BJ (cell line): ENCODE data around the gene MTA3. TPM values are rescaled to one million over a fixed set of nuclear protein-coding genes. Genes with fewer than 3 reads are reported as not detected.

Experiments used
- CTCF ChIA-PET: fragments of 350-600 bp; formaldehyde crosslinking; extraction: SDS; loops from one replicate; lab custom pipeline; 2021; ENCODE audit warnings: antibody characterized with exemption, inconsistent platforms; lab: Yijun Ruan, JAX
- POLR2A ChIA-PET: fragments of 300-600 bp; sonication (Branson Sonifier 250); formaldehyde crosslinking; extraction: SDS; loops from one replicate; lab custom pipeline; 2021; ENCODE audit warnings: antibody characterized with exemption; lab: Charles Lee
- DNase-seq: peaks from one replicate; pipeline ENCODE4 v3.0.0-alpha.2; 2011; ENCODE audit warnings: low read depth
- H3K27me3 ChIP-seq: 2 replicates; pipeline ENCODE4 v1.6.0; 2011; ENCODE audit warnings: low read length; ENCODE audit not compliant: control insufficient read depth, insufficient read depth
- H3K36me3 ChIP-seq: 2 replicates; pipeline ENCODE4 v1.5.1; 2011; ENCODE audit warnings: low read length; ENCODE audit not compliant: control insufficient read depth, insufficient read depth
- H3K4me3 ChIP-seq: 2 replicates; pipeline ENCODE4 v1.5.1; 2011; ENCODE audit warnings: low read depth, mild to moderate bottlenecking, control low read depth, low read length
- polyA plus RNA-seq: library from polyadenylated mRNA; depleted of rRNA; stranded (reverse); fragments of >200 nt; gene quantifications from 2 replicates; pipeline ENCODE4 v1.2.3, GENCODE V29; 2011
- TF ChIP-seq, protein P1 (sequence below): IDR thresholded peaks from 2 replicates; pipeline ENCODE4 v1.5.1; 2011; ENCODE audit warnings: low read depth, mild to moderate bottlenecking, control low read depth, inconsistent platforms, low read length, moderate library complexity; ENCODE audit not compliant: insufficient read depth

The MTA3 gene
- polyA plus RNA-seq, 1 experiment = 23.2 TPM

DNA sequence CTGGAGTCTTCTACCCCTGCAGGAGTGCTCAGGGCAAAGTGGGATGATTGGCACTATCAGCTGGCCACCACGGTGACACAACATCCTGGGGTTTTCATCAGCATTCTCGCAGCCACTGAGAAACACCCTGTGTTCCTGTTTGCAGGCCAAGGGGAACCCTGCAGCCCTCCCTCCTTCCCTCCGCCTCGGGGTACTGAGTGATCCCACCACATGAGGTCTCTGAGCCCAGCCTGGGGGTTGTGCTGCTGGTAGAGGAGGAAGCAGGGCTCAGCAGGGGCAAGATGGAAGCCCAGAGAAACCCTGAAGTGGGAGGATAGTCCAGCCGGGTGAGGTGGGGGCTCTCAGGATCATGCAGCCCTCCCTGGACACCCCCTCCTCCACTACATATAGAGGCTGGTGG, 195.7 kb downstream of the MTA3 start, which contains the start of gene OXER1:
OXER1 (minus strand) TSS at position 40 of the 400 bp plus-strand sequence. CDS start 73 bp downstream, outside the sequence.
- no peak within 1 kb of the TSS for H3K4me3 ChIP-seq
- ChIA-PET CTCF (interaction anchor here (1.2 kb wide), 1 partner anchor 31 kb away, joined by 3 read pairs; no protein-coding TSS in a partner anchor), POLR2A (no interaction called here)
- DNase-seq = no peak
- H3K27me3 ChIP-seq = no peaks in the 10 kb centered on the region
- no peaks in the 10 kb centered on the region for H3K36me3 ChIP-seq
- TF ChIP-seq, protein P1, sequence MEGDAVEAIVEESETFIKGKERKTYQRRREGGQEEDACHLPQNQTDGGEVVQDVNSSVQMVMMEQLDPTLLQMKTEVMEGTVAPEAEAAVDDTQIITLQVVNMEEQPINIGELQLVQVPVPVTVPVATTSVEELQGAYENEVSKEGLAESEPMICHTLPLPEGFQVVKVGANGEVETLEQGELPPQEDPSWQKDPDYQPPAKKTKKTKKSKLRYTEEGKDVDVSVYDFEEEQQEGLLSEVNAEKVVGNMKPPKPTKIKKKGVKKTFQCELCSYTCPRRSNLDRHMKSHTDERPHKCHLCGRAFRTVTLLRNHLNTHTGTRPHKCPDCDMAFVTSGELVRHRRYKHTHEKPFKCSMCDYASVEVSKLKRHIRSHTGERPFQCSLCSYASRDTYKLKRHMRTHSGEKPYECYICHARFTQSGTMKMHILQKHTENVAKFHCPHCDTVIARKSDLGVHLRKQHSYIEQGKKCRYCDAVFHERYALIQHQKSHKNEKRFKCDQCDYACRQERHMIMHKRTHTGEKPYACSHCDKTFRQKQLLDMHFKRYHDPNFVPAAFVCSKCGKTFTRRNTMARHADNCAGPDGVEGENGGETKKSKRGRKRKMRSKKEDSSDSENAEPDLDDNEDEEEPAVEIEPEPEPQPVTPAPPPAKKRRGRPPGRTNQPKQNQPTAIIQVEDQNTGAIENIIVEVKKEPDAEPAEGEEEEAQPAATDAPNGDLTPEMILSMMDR = no peak

DNA sequence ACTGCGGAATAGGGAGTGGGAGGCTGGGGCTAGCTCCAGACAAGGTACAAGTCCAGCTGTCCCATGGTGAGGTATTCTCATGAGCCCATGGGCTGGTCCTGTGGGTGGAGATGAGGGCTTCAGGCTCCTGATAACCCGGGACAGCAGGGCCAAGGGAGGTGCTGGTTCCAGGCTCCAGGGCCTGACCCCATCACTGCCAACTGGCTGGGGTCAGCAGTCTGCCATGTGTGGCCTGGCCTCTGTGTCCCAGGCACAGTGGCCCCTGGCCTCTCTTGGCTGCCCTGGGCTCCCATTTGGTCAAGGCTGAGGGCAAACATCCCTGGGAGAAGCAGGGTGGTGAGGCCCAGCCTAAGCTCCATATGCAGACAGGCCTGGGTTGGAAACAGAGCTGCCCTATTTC, 196.5 kb downstream of the MTA3 start:
- no peak for DNase-seq
- CTCF ChIA-PET = interaction anchor here (1.2 kb wide), 1 partner anchor 30 kb away, joined by 3 read pairs; no protein-coding TSS in a partner anchor
- Histone ChIP-seq H3K36me3 (no peaks in the 10 kb centered on the region), H3K27me3 (no peaks in the 10 kb centered on the region), H3K4me3 (no peak overlapping the region)
- TF ChIP-seq, protein P1 = no peak
- POLR2A ChIA-PET = no interaction called here

DNA sequence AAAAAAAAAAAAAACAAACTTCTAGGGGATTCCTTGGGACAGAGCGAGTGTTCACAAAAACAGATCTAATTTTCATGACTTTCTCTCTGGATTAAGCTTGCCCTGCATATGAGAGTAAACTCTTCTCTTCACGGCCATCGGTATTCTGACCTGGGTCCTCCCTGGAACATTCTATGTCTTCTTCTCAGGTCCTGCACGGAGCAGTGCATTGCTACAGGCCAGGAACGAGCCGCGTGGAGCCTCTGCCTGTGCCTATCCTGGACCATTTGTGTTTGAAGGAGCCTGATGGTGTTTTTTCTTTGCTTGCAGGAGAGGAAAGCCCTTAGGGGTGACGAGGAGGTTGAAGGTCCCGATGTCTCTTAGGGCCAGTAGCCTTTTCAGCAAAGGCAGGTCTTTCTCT, 197.3 kb downstream of the MTA3 start:
- Histone ChIP-seq H3K4me3 (no peak overlapping the region), H3K36me3 (no peaks in the 10 kb centered on the region), H3K27me3 (no peaks in the 10 kb centered on the region)
- POLR2A ChIA-PET = no interaction called here
- TF ChIP-seq, protein P1 = no peak
- CTCF ChIA-PET = no interaction called here
- no peak for DNase-seq

DNA sequence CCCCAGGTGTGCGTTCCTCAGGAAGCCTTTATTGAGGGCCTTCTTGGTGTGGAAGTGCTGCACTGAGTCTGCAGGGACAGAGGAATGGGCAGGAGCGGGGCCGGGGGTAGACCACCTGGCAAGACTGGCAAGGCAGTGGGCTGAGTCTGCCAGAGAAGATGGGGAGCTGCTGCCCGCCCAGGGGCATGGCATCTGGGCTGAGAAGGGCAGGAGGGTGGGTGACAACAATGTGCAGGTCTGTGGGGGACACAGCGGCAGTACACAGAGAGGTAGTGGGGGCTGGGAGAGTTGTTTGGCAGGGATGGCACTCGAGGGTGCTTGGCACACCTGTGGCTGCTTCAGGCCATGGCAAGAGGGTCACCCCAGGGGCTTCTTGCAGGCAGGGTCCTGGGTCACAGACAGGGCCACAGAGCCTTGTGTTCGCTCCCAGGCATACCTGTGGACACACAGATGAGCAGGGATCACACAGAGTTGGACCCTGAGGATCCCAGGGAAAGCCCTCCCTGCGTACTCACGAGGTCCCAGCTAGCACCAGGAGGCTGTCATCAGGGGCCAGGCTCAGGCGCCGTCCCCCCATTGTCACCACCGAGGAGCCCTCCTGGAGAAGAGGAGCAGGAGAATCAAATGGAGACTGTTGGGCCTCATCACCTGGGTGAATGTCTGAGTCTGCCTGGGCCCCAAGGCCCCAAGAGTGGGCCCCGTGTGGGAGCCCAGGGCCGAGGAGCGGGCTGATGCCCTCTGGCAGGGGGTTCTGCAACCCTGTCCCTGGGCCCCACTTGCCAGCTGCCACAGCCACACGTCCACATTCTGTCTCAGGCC, 198.9 kb downstream of the MTA3 start:
- POLR2A ChIA-PET = no interaction called here
- no peak for DNase-seq

More for the DNA sequence above, 198.9 kb downstream of the MTA3 start:
- no peaks in the 10 kb centered on the region for H3K27me3 ChIP-seq
- H3K36me3 ChIP-seq = no peaks in the 10 kb centered on the region
- CTCF ChIA-PET = interaction anchor here (1.3 kb wide), 1 partner anchor 255 kb away, joined by 3 read pairs; no protein-coding TSS in a partner anchor
- H3K4me3 ChIP-seq = no peak overlapping the region
- TF ChIP-seq, protein P1 = no peak
